ENCODE data around the gene RNF182.
"Not testable (repeated sequence)": the region's sequence is repeated elsewhere in the genome, so short reads cannot be mapped to it uniquely, and the experiment has no call there.

Gene RNF182

DNA sequence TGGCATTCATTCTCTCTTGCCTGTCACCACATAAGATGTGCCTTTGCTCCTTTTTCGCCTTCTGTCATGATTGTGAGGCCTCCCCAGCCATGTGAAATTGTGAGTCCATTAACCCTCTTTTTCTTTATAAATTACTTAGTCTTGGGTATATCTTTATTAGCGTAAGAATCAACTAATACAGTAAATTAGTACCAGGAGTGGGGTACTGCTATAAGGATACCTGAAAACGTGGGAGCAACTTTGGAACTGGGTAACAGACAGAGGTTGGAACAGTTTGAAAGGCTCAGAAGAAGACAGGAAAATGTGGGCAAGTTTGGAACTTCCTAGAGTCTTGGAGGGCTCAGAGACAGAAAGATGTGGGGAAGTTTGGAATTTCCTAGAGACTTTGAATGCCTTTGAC, 46.6 kb downstream of the RNF182 start:
- no peak for DNase-seq (ENCODE audit: low read depth)

- DNase-seq (ENCODE audit: low read depth) = not testable (repeated sequence)
Observed at GRCh38 chr6:13972602-13973001, 47.9 kb downstream of the RNF182 start.

- not testable (repeated sequence) for DNase-seq (ENCODE audit: low read depth)
Observed at GRCh38 chr6:13973422-13973821, 48.7 kb downstream of the RNF182 start.

GRCh38 chr6:13978102-13978640, 53.4 kb downstream of the RNF182 start:
- DNase-seq (ENCODE audit: low read depth) = no peak

DNA sequence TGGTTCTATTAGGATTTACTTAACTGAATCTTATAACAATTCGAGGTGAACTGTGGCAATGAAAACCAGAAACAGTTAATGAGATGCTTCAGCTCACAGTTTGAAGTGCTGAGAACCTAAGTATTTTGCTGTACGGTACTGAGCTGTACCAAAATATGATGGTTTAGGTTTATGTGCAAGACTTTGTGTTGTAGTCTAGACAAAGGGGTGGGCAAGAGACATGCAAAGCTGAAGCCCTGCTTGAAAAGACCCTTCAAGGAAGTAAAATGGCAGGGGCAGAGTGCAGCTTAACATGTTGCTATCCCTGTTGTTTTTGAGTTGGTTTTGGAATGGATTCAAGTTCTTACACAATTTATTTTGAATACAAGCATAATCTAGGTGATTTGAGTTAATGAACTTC, 54.0 kb downstream of the RNF182 start:
- DNase-seq (ENCODE audit: low read depth) = no peak

- no peak for DNase-seq (ENCODE audit: low read depth)
Observed at GRCh38 chr6:13979284-13980171, 54.8 kb downstream of the RNF182 start.

GRCh38 chr6:13980534-13980933, 55.8 kb downstream of the RNF182 start:
- DNase-seq (ENCODE audit: low read depth) = no peak

DNA sequence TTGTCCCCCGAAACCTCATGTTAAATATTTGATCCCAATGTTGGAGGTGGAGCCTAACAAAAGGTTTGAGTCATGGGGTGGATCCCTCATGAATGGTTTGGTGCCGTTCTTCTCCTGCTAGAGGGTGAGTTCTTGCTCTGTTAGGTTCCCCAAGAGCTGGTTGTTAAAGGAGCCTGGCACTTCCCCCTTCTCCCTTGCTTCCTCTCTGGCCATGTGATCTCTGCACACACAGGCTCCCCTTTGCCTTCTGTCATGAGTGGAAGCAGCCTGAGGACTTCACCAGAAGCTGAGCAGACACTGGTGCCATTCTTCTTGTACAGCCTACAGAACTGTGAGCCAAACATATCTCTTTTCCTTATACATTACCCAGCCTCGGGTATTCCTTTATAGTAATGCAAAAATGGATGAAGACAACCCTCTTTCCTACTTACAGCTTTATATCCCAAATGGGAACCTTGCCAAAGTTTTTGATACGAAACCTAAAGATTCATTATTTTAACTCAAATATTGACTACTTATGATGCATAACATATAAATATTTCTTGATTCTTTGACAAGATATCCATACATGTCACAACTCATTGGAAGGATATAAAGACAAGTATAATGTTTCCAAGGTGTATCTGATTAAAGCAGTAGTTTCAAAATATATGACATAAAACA, 61.0 kb downstream of the RNF182 start:
- no peak for DNase-seq (ENCODE audit: low read depth)

- DNase-seq (ENCODE audit: low read depth) = no peak
Observed at GRCh38 chr6:13986700-13987399, 62.1 kb downstream of the RNF182 start.

- no peak for DNase-seq (ENCODE audit: low read depth)
Observed at GRCh38 chr6:13987400-13987865, 62.7 kb downstream of the RNF182 start.

- no peak for DNase-seq (ENCODE audit: low read depth)
Observed at GRCh38 chr6:13988049-13988738, 63.4 kb downstream of the RNF182 start.

- DNase-seq (ENCODE audit: low read depth) = no peak
Observed at GRCh38 chr6:13988908-13989307, 64.2 kb downstream of the RNF182 start.

DNA sequence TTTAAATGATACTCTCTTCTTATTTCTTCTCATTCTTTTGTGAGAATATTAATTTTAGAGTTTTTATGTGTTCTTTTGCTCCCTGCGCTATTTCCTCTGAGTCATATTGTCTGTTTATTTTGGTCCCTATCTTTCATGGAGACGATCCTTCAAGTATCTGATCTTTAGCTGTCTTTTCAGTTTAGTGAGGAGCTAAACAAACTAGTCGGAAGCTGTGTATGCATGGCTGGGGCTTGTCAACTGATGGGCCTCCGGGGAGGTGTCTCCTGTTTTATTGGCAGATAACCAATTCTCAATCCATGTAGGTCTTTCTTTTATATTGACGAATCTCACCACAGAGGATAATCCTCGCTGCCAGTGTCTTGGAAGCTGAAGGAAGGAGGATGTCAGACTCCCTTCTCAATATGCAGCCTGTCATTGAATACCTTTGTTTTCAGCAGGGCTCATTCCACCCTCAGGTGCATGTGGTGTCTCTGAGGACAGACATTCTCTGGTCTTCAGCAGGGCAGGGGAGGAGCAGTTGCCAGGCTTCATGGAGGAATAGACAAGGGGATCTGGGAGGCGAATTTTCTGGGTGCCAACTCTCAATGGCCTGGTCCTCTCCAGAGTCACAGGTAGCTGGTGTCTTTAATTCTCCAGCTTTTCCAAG, 64.9 kb downstream of the RNF182 start:
- DNase-seq (ENCODE audit: low read depth) = no peak

DNA sequence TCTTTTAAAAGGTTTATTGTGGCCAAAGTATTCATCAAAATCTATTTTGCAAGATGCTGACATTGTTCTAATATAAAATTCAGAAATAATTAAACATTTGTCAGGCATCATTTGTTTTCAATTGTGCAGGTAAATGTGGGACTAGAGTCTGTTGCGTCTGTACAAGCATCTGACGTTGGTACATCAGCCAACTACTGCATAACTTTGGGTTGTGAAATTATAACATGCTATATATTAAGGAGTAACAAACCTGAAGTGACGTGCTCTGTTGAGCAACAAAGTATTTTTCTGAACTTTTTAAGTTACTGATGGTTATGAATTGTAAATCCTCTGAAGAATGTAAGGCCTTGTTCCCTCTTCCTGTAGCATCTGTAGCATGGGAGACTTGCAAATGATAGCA, 66.0 kb downstream of the RNF182 start:
- no peak for DNase-seq (ENCODE audit: low read depth)

- no peak for DNase-seq (ENCODE audit: low read depth)
Observed at GRCh38 chr6:13991393-13991792, 66.6 kb downstream of the RNF182 start.

- no peak for DNase-seq (ENCODE audit: low read depth)
Observed at GRCh38 chr6:13992417-13993055, 67.8 kb downstream of the RNF182 start.

DNA sequence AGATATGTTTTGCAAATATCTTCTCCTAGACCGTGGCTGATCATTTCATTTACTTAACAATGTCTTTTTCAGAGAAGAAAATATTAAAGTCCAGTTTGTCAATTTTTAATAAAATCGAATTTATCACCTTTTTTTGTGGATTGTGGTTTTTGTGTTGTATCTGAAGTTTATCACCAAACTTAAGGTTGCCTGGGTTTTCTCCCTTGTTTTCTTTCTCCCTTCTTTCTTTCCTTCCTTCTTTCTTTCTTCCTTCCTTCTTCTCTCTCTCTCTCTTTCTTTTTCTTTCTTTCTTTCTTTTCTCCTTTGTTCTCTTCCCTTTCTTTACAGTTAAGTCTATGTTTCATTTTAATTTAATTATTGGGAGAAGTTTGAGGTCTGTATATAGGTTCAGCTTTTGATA, 68.7 kb downstream of the RNF182 start:
- no peak for DNase-seq (ENCODE audit: low read depth)

- no peak for DNase-seq (ENCODE audit: low read depth)
Observed at GRCh38 chr6:13998356-13998755, 73.6 kb downstream of the RNF182 start.

DNA sequence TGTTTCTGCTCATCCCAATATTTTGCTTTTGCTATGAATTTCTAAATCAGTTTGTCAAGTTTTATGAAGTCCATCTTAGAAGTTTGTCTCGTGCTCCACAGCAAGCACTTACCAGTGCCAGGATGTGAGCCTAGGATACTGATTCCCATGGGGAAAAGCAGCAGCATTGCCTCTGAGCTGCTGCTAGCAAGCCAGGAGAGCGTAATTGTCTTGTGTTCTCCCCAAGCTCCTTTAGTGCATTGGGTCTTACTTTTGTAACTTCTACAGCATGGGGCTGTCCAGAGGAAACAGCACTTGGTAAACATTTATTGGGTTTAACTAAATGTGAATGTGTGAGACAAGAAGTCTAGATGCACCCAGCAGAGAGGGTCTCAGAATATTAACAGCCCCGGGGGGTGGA, 76.1 kb downstream of the RNF182 start:
- no peak for DNase-seq (ENCODE audit: low read depth)

GRCh38 chr6:14001329-14002012, 76.7 kb downstream of the RNF182 start:
- no peak for DNase-seq (ENCODE audit: low read depth)
